Tibial nerve (tissue), 4 donors: ENCODE data around the gene TNIK.

Source experiments
- EP300 ChIP-seq, 2 donors: sonication (generic); formaldehyde crosslinking; IDR thresholded peaks; one replicate each; pipeline ENCODE4 v1.6.1; 2017; ENCODE audit warnings: antibody characterized with exemption in 2 of 2, mild to moderate bottlenecking in 1 of 2
- POLR2A ChIP-seq, 2 donors: fragments of 450-650 bp; IDR thresholded peaks; one replicate each; pipeline ENCODE4 v1.6.1; 2017; ENCODE audit warnings: antibody characterized with exemption in 2 of 2, mild to moderate bottlenecking in 2 of 2, moderate library complexity in 2 of 2
- TF ChIP-seq, protein P1 (sequence below), 5 experiments: fragments of 200-600 bp in 3 of 5; fragments of 450-650 bp in 2 of 5; sonication (generic) in 3 of 5; IDR thresholded peaks; one replicate each; pipeline ENCODE4 v1.5.1; 2016 to 2019; ENCODE audit warnings: antibody characterized with exemption in 5 of 5, mild to moderate bottlenecking in 3 of 5, moderate library complexity in 2 of 5

DNA sequence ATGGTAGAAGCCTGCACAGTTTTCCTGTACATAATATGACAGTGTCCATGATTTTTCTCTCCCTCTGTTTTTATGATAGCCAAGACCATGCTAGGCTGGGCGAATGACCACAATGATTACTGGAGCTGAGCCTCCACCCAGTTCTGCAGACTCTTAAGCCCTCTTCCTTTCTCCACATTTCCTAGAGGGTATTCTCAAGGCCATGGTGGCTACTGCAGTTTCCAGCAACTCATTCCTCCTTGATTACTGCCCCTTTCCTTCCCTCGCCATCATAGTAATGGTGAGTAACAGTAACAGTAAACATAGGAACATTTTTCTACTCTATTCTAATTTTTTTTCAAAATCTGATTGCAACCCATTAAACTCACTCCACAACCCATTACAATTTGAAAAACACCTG is 20.2 kb downstream of the TNIK start:
- TF ChIP-seq, protein P1, sequence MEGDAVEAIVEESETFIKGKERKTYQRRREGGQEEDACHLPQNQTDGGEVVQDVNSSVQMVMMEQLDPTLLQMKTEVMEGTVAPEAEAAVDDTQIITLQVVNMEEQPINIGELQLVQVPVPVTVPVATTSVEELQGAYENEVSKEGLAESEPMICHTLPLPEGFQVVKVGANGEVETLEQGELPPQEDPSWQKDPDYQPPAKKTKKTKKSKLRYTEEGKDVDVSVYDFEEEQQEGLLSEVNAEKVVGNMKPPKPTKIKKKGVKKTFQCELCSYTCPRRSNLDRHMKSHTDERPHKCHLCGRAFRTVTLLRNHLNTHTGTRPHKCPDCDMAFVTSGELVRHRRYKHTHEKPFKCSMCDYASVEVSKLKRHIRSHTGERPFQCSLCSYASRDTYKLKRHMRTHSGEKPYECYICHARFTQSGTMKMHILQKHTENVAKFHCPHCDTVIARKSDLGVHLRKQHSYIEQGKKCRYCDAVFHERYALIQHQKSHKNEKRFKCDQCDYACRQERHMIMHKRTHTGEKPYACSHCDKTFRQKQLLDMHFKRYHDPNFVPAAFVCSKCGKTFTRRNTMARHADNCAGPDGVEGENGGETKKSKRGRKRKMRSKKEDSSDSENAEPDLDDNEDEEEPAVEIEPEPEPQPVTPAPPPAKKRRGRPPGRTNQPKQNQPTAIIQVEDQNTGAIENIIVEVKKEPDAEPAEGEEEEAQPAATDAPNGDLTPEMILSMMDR (IDR thresholded peaks at IDR 0.05), result no peak
- TF ChIP-seq POLR2A (IDR thresholded peaks at IDR 0.05) (no peak), EP300 (IDR thresholded peaks at IDR 0.05) (no peak)
